ENCODE measurements around the gene BCL2L13.
A peak's percentile ranks its signal among the peaks of the same experiment; 100 is the strongest.
"Not testable (repeated sequence)": the region's sequence is repeated elsewhere in the genome, so short reads cannot be mapped to it uniquely, and the experiment has no call there.

Gene BCL2L13

GRCh38 chr22:17612057-17612456 is 26.5 kb upstream of the BCL2L13 start:
- Histone ChIP-seq H3K4me3 (ENCODE audit: low read depth in 1 of 2, low read length in 2 of 2) (no peak overlapping the region), H3K36me3 (ENCODE audit: insufficient read depth, low read length) (peaks cover 30% of the 10 kb centered on the region), H3K27ac (ENCODE audit: low read depth, low read length) (no peak overlapping the region), H3K27me3 (ENCODE audit: control insufficient read depth in 1 of 2, insufficient read depth in 2 of 2, low read length in 2 of 2) (no peaks in the 10 kb centered on the region), H3K9me3 (ENCODE audit: low read length) (no peaks in the 10 kb centered on the region), H3K4me1 (ENCODE audit: insufficient read depth, low read length) (peaks cover 4% of the 10 kb centered on the region), H3K9ac (ENCODE audit: low read length) (no peak overlapping the region)

- no peaks in the 10 kb centered on the region for H3K27me3 ChIP-seq (ENCODE audit: control insufficient read depth in 1 of 2, insufficient read depth in 2 of 2, low read length in 2 of 2)
- no peaks in the 10 kb centered on the region for H3K9me3 ChIP-seq (ENCODE audit: low read length)
- H3K27ac ChIP-seq (ENCODE audit: low read depth, low read length): no peak overlapping the region
- H3K4me3 ChIP-seq (ENCODE audit: low read depth in 1 of 2, low read length in 2 of 2): no peak overlapping the region
- H3K9ac ChIP-seq (ENCODE audit: low read length): no peak overlapping the region
- H3K36me3 ChIP-seq (ENCODE audit: insufficient read depth, low read length): peaks cover 30% of the 10 kb centered on the region
- no peaks in the 10 kb centered on the region for H3K4me1 ChIP-seq (ENCODE audit: insufficient read depth, low read length)
These were observed 25.3 kb upstream of the BCL2L13 start for GRCh38 chr22:17613280-17613679.

GRCh38 chr22:17627961-17628405 is 10.6 kb upstream of the BCL2L13 start:
- H3K27me3 ChIP-seq (ENCODE audit: control insufficient read depth in 1 of 2, insufficient read depth in 2 of 2, low read length in 2 of 2): no peaks in the 10 kb centered on the region
- peak overlapping the region; percentile 100 for H3K4me3 ChIP-seq (ENCODE audit: low read depth in 1 of 2, low read length in 2 of 2)
- H3K27ac ChIP-seq (ENCODE audit: low read depth, low read length): peak overlapping the region; percentile 98
- H3K9me3 ChIP-seq (ENCODE audit: low read length): no peaks in the 10 kb centered on the region
- peaks cover 14% of the 10 kb centered on the region for H3K4me1 ChIP-seq (ENCODE audit: insufficient read depth, low read length)
- H3K9ac ChIP-seq (ENCODE audit: low read length): peak overlapping the region; percentile 100
- H3K36me3 ChIP-seq (ENCODE audit: insufficient read depth, low read length): no peaks in the 10 kb centered on the region

- peak within 1 kb of the TSS; percentile 98 for H3K27ac ChIP-seq (ENCODE audit: low read depth, low read length)
- peak within 1 kb of the TSS; percentile 100 for H3K4me3 ChIP-seq (ENCODE audit: low read depth in 1 of 2, low read length in 2 of 2)
- no peaks in the 10 kb centered on the region for H3K27me3 ChIP-seq (ENCODE audit: control insufficient read depth in 1 of 2, insufficient read depth in 2 of 2, low read length in 2 of 2)
- peaks cover 14% of the 10 kb centered on the region for H3K4me1 ChIP-seq (ENCODE audit: insufficient read depth, low read length)
- H3K36me3 ChIP-seq (ENCODE audit: insufficient read depth, low read length): no peaks in the 10 kb centered on the region
- H3K9ac ChIP-seq (ENCODE audit: low read length): peak within 1 kb of the TSS; percentile 100
- H3K9me3 ChIP-seq (ENCODE audit: low read length): no peaks in the 10 kb centered on the region
These were observed 10.0 kb upstream of the BCL2L13 start, which contains the start of gene ATP6V1E1 for GRCh38 chr22:17628406-17629172. Gene ATP6V1E1, minus strand, starts transcription at chr22:17628749. Its CDS starts 114 bp downstream, at chr22:17628635.

GRCh38 chr22:17629173-17629489 is 9.4 kb upstream of the BCL2L13 start:
- Histone ChIP-seq H3K27ac (ENCODE audit: low read depth, low read length) (peak overlapping the region; percentile 98), H3K9me3 (ENCODE audit: low read length) (no peaks in the 10 kb centered on the region), H3K4me3 (ENCODE audit: low read depth in 1 of 2, low read length in 2 of 2) (peak overlapping the region; percentile 100), H3K36me3 (ENCODE audit: insufficient read depth, low read length) (no peaks in the 10 kb centered on the region), H3K9ac (ENCODE audit: low read length) (peak overlapping the region; percentile 100), H3K4me1 (ENCODE audit: insufficient read depth, low read length) (peaks cover 14% of the 10 kb centered on the region), H3K27me3 (ENCODE audit: control insufficient read depth in 1 of 2, insufficient read depth in 2 of 2, low read length in 2 of 2) (no peaks in the 10 kb centered on the region)

- H3K4me3 ChIP-seq (ENCODE audit: low read depth in 1 of 2, low read length in 2 of 2): no peak overlapping the region
- no peak overlapping the region for H3K27ac ChIP-seq (ENCODE audit: low read depth, low read length)
- H3K9me3 ChIP-seq (ENCODE audit: low read length): no peaks in the 10 kb centered on the region
- H3K9ac ChIP-seq (ENCODE audit: low read length): peak overlapping the region; percentile 100
- H3K36me3 ChIP-seq (ENCODE audit: insufficient read depth, low read length): no peaks in the 10 kb centered on the region
- H3K27me3 ChIP-seq (ENCODE audit: control insufficient read depth in 1 of 2, insufficient read depth in 2 of 2, low read length in 2 of 2): no peaks in the 10 kb centered on the region
- peaks cover 14% of the 10 kb centered on the region for H3K4me1 ChIP-seq (ENCODE audit: insufficient read depth, low read length)
These were observed 8.9 kb upstream of the BCL2L13 start for GRCh38 chr22:17629641-17630040.

- Histone ChIP-seq H3K27me3 (ENCODE audit: control insufficient read depth in 1 of 2, insufficient read depth in 2 of 2, low read length in 2 of 2) (no peaks in the 10 kb centered on the region), H3K4me1 (ENCODE audit: insufficient read depth, low read length) (peaks cover 14% of the 10 kb centered on the region), H3K36me3 (ENCODE audit: insufficient read depth, low read length) (no peaks in the 10 kb centered on the region), H3K9ac (ENCODE audit: low read length) (no peak overlapping the region), H3K4me3 (ENCODE audit: low read depth in 1 of 2, low read length in 2 of 2) (no peak overlapping the region), H3K9me3 (ENCODE audit: low read length) (no peaks in the 10 kb centered on the region), H3K27ac (ENCODE audit: low read depth, low read length) (no peak overlapping the region)
These were observed 7.4 kb upstream of the BCL2L13 start for GRCh38 chr22:17631076-17631565.

- Histone ChIP-seq H3K9me3 (ENCODE audit: low read length) (no peaks in the 10 kb centered on the region), H3K27ac (ENCODE audit: low read depth, low read length) (no peak overlapping the region), H3K4me3 (ENCODE audit: low read depth in 1 of 2, low read length in 2 of 2) (no peak overlapping the region), H3K4me1 (ENCODE audit: insufficient read depth, low read length) (peaks cover 13% of the 10 kb centered on the region), H3K36me3 (ENCODE audit: insufficient read depth, low read length) (no peaks in the 10 kb centered on the region), H3K9ac (ENCODE audit: low read length) (no peak overlapping the region), H3K27me3 (ENCODE audit: control insufficient read depth in 1 of 2, insufficient read depth in 2 of 2, low read length in 2 of 2) (no peaks in the 10 kb centered on the region)
These were observed 5.2 kb upstream of the BCL2L13 start for GRCh38 chr22:17633217-17633997.

GRCh38 chr22:17633998-17634323 is 4.6 kb upstream of the BCL2L13 start:
- Histone ChIP-seq H3K27me3 (ENCODE audit: control insufficient read depth in 1 of 2, insufficient read depth in 2 of 2, low read length in 2 of 2) (no peaks in the 10 kb centered on the region), H3K9ac (ENCODE audit: low read length) (no peak overlapping the region), H3K9me3 (ENCODE audit: low read length) (no peaks in the 10 kb centered on the region), H3K36me3 (ENCODE audit: insufficient read depth, low read length) (no peaks in the 10 kb centered on the region), H3K27ac (ENCODE audit: low read depth, low read length) (no peak overlapping the region), H3K4me1 (ENCODE audit: insufficient read depth, low read length) (peaks cover 12% of the 10 kb centered on the region), H3K4me3 (ENCODE audit: low read depth in 1 of 2, low read length in 2 of 2) (no peak overlapping the region)

- H3K9ac ChIP-seq (ENCODE audit: low read length): no peak overlapping the region
- H3K36me3 ChIP-seq (ENCODE audit: insufficient read depth, low read length): no peaks in the 10 kb centered on the region
- no peaks in the 10 kb centered on the region for H3K27me3 ChIP-seq (ENCODE audit: control insufficient read depth in 1 of 2, insufficient read depth in 2 of 2, low read length in 2 of 2)
- no peak overlapping the region for H3K4me3 ChIP-seq (ENCODE audit: low read depth in 1 of 2, low read length in 2 of 2)
- no peaks in the 10 kb centered on the region for H3K9me3 ChIP-seq (ENCODE audit: low read length)
- H3K27ac ChIP-seq (ENCODE audit: low read depth, low read length): no peak overlapping the region
- H3K4me1 ChIP-seq (ENCODE audit: insufficient read depth, low read length): peaks cover 12% of the 10 kb centered on the region
These were observed 3.9 kb upstream of the BCL2L13 start for GRCh38 chr22:17634696-17635095.

GRCh38 chr22:17636850-17637249 is 1.7 kb upstream of the BCL2L13 start:
- H3K9ac ChIP-seq (ENCODE audit: low read length); H3K4me3 ChIP-seq (ENCODE audit: low read depth in 1 of 2, low read length in 2 of 2): not testable (repeated sequence)

More at GRCh38 chr22:17636850-17637249, 1.7 kb upstream of the BCL2L13 start:
- not testable (repeated sequence) for H3K27me3 ChIP-seq (ENCODE audit: control insufficient read depth in 1 of 2, insufficient read depth in 2 of 2, low read length in 2 of 2); H3K27ac ChIP-seq (ENCODE audit: low read depth, low read length); H3K9me3 ChIP-seq (ENCODE audit: low read length); H3K36me3 ChIP-seq (ENCODE audit: insufficient read depth, low read length)
- peaks cover 20% of the 10 kb centered on the region for H3K4me1 ChIP-seq (ENCODE audit: insufficient read depth, low read length)
